ENCODE data around the gene MYO18A. TPM values are rescaled to one million over a fixed set of nuclear protein-coding genes. Genes with fewer than 3 reads are reported as not detected.
A peak's percentile ranks its signal among the peaks of the same experiment; 100 is the strongest.

MYO18A gene
- total RNA-seq, 4 donors from 2014 or later: 526 to 1,058 (median 835) TPM

GRCh38 chr17:29126268-29126930 lies 53.8 kb downstream of the MYO18A start:
- no peak for TF ChIP-seq CTCF (IDR thresholded peaks at IDR 0.05 in 4 of 5, conservative IDR thresholded peaks at IDR 0.05 in 1 of 5)
- TF ChIP-seq POLR2A (IDR thresholded peaks at IDR 0.05): no peak
- peak overlapping the region; percentile 92 to 98 (median 96) for H3K27ac ChIP-seq
- no peak overlapping the region for H3K4me3 ChIP-seq
- H3K9me3 ChIP-seq: no peaks in the 10 kb centered on the region
- DNase-seq (no peak), ATAC-seq (no peak)
- peaks cover 0 to 41% of the 10 kb centered on the region in 2 donors for H3K36me3 ChIP-seq
- H3K27me3 ChIP-seq: no peaks in the 10 kb centered on the region
- H3K4me1 ChIP-seq: peaks cover 63 to 69% of the 10 kb centered on the region in 2 donors
- intact Hi-C loops (cut with DNase I; ENCODE audit: low total_unique reads) (no loop called here), in situ Hi-C loops (cut with MboI; ENCODE audit: low sequenced_read_pairs in 4 of 4) (no loop called here)

- Histone ChIP-seq H3K4me3 (no peak overlapping the region), H3K36me3 (peaks cover 0 to 46% of the 10 kb centered on the region in 2 donors), H3K4me1 (peaks cover 55 to 61% of the 10 kb centered on the region in 2 donors), H3K27me3 (no peaks in the 10 kb centered on the region), H3K27ac (peak overlapping the region; percentile 92 to 98 (median 96)), H3K9me3 (no peaks in the 10 kb centered on the region)
- no peak for DNase-seq
- ATAC-seq: no peak
- TF ChIP-seq CTCF (IDR thresholded peaks at IDR 0.05 in 4 of 5, conservative IDR thresholded peaks at IDR 0.05 in 1 of 5): no peak
- TF ChIP-seq POLR2A (IDR thresholded peaks at IDR 0.05): no peak
- in situ Hi-C loops (cut with MboI; ENCODE audit: low sequenced_read_pairs in 4 of 4) (no loop called here), intact Hi-C loops (cut with DNase I; ENCODE audit: low total_unique reads) (no loop called here)
Observed at GRCh38 chr17:29125651-29126050, 54.5 kb downstream of the MYO18A start.

- in situ Hi-C loops (cut with MboI; ENCODE audit: low sequenced_read_pairs in 4 of 4): no loop called here
Observed at GRCh38 chr17:29124925-29125273, 55.3 kb downstream of the MYO18A start.

GRCh38 chr17:29124135-29124924 lies 55.9 kb downstream of the MYO18A start:
- intact Hi-C loops (cut with DNase I; ENCODE audit: low total_unique reads) (loop anchor here (1.0 kb wide), 1 partner anchor 20 kb away; no protein-coding TSS in a partner anchor), in situ Hi-C loops (cut with MboI; ENCODE audit: low sequenced_read_pairs in 4 of 4) (no loop called here)
- Histone ChIP-seq H3K36me3 (peaks cover 0 to 60% of the 10 kb centered on the region in 2 donors), H3K9me3 (no peaks in the 10 kb centered on the region), H3K27me3 (no peaks in the 10 kb centered on the region), H3K4me3 (no peak overlapping the region), H3K4me1 (peaks cover 43 to 50% of the 10 kb centered on the region in 2 donors), H3K27ac (peak overlapping the region; percentile 92 to 98 (median 96))
- ATAC-seq (peak; percentile 68 to 73), DNase-seq (no peak)
- TF ChIP-seq POLR2A (IDR thresholded peaks at IDR 0.05) (no peak), CTCF (IDR thresholded peaks at IDR 0.05 in 4 of 5, conservative IDR thresholded peaks at IDR 0.05 in 1 of 5) (peak; percentile 59 to 67 (median 63))

More at GRCh38 chr17:29124925-29125273, 55.3 kb downstream of the MYO18A start:
- H3K27ac ChIP-seq: peak overlapping the region; percentile 92 to 98 (median 96)
- intact Hi-C loops (cut with DNase I; ENCODE audit: low total_unique reads): loop anchor here (1.0 kb wide), 1 partner anchor 19 kb away; no protein-coding TSS in a partner anchor
- ATAC-seq (peak; percentile 57 to 67), DNase-seq (peak; percentile 76 to 93)
- H3K27me3 ChIP-seq: no peaks in the 10 kb centered on the region
- H3K4me3 ChIP-seq: no peak overlapping the region
- no peaks in the 10 kb centered on the region for H3K9me3 ChIP-seq
- peaks cover 0 to 54% of the 10 kb centered on the region in 2 donors for H3K36me3 ChIP-seq
- H3K4me1 ChIP-seq: peaks cover 48 to 55% of the 10 kb centered on the region in 2 donors
- no peak for TF ChIP-seq POLR2A (IDR thresholded peaks at IDR 0.05)
- TF ChIP-seq CTCF (IDR thresholded peaks at IDR 0.05 in 4 of 5, conservative IDR thresholded peaks at IDR 0.05 in 1 of 5): no peak

Data from gastrocnemius medialis (tissue), 4 donors.